ENCODE measurements around the gene PPP1R26. TPM values are rescaled to one million over a fixed set of nuclear protein-coding genes. Genes with fewer than 3 reads are reported as not detected.

PPP1R26 gene
- total and polyA plus RNA-seq, 2 experiments from 2014 or later = 25.9 to 62.2 TPM

- H3K27me3 ChIP-seq = no peaks in the 10 kb centered on the region
- H3K4me3 ChIP-seq = no peak overlapping the region
- H3K4me1 ChIP-seq (ENCODE audit: low read depth) = peaks cover 11% of the 10 kb centered on the region
- no peak for DNase-seq (ENCODE audit: low read depth in 1 of 2, low spot score in 1 of 2)
- H3K27ac ChIP-seq = no peak overlapping the region
- no peaks in the 10 kb centered on the region for H3K9me3 ChIP-seq (ENCODE audit: low read depth)
- peaks cover 11% of the 10 kb centered on the region for H3K36me3 ChIP-seq
- TF ChIP-seq CTCF (IDR thresholded peaks at IDR 0.05; ENCODE audit: low read depth, low read length) = no peak
These were observed 24.0 kb downstream of the PPP1R26 start for GRCh38 chr9:135503371-135504261.

GRCh38 chr9:135504262-135505243, 25.0 kb downstream of the PPP1R26 start:
- H3K4me3 ChIP-seq = no peak overlapping the region
- peak; percentile 74 for TF ChIP-seq CTCF (IDR thresholded peaks at IDR 0.05; ENCODE audit: low read depth, low read length)
- H3K27me3 ChIP-seq = no peaks in the 10 kb centered on the region
- H3K27ac ChIP-seq = no peak overlapping the region
- H3K9me3 ChIP-seq (ENCODE audit: low read depth) = no peaks in the 10 kb centered on the region
- peak; percentile 75 to 79 for DNase-seq (ENCODE audit: low read depth in 1 of 2, low spot score in 1 of 2)
- peaks cover 11% of the 10 kb centered on the region for H3K36me3 ChIP-seq
- H3K4me1 ChIP-seq (ENCODE audit: low read depth) = peaks cover 7% of the 10 kb centered on the region

GRCh38 chr9:135505406-135506187, 26.0 kb downstream of the PPP1R26 start:
- Histone ChIP-seq H3K36me3 (peaks cover 11% of the 10 kb centered on the region), H3K4me3 (no peak overlapping the region), H3K9me3 (ENCODE audit: low read depth) (no peaks in the 10 kb centered on the region), H3K4me1 (ENCODE audit: low read depth) (peaks cover 7% of the 10 kb centered on the region), H3K27me3 (no peaks in the 10 kb centered on the region), H3K27ac (no peak overlapping the region)
- TF ChIP-seq CTCF (IDR thresholded peaks at IDR 0.05; ENCODE audit: low read depth, low read length) = no peak
- no peak for DNase-seq (ENCODE audit: low read depth in 1 of 2, low spot score in 1 of 2)

- Histone ChIP-seq H3K27me3 (no peaks in the 10 kb centered on the region), H3K36me3 (peaks cover 11% of the 10 kb centered on the region), H3K27ac (no peak overlapping the region), H3K4me1 (ENCODE audit: low read depth) (peaks cover 3% of the 10 kb centered on the region), H3K9me3 (ENCODE audit: low read depth) (no peaks in the 10 kb centered on the region), H3K4me3 (no peak overlapping the region)
- TF ChIP-seq CTCF (IDR thresholded peaks at IDR 0.05; ENCODE audit: low read depth, low read length) = no peak
- DNase-seq (ENCODE audit: low read depth in 1 of 2, low spot score in 1 of 2) = peak in 1 of 2 donors; percentile 61
These were observed 26.9 kb downstream of the PPP1R26 start for GRCh38 chr9:135506327-135507103.

Data from cardiac muscle cell (in vitro differentiated cells and primary cell).